Measurements from ENCODE around the gene MYL10. TPM values are rescaled to one million over a fixed set of nuclear protein-coding genes. Genes with fewer than 3 reads are reported as not detected.
"Not testable (repeated sequence)": the region's sequence is repeated elsewhere in the genome, so short reads cannot be mapped to it uniquely, and the experiment has no call there.

The MYL10 gene
- total RNA-seq, 1 donor from 2014 or later, result not detected

DNA sequence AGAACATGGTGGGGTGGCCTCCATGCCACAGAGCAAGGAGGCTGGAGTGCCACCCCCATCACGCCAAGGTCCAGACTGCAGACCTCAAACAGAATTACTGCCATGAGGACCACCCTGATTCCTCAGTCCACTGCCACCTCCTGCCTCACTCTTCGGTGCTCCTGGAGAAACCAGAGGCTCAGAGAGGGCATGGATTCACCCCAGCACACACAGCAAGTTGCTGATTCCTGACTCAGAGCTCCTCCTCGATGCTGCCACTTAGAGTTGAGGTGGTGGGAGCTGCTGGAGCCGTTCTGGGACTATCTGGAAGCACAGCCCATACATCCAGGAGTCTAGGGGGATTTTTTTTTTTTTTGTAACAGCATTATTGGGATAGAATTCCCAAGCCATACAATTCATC lies 22.0 kb upstream of the MYL10 start:
- DNase-seq (ENCODE audit: low read depth in 2 of 2), result no peak

DNA sequence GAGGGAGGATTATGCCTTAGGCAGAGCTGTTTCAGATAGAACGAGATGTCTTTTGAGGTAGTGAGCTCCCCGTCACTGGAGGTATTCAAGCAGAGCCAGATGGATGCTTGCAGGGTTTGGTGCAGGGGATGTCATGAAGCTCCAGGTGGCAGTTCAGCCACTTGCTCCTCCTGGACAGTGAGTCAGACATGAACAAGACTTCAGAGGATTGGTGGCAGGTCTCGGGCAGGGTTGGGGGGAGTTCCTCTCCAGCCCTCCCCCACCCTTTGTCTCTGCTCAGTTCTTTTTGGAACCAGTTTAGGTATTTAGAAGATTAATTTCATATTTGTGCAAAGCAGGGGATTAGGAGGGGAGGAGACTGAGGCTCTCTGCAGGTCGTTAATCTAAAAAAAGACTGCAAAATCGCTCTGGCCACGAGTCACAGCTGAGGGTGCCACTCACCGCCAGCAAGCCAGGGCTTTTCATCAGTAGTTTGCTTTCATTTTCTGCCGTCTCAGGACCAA lies 21.5 kb upstream of the MYL10 start:
- DNase-seq (ENCODE audit: low read depth in 2 of 2), result no peak

DNA sequence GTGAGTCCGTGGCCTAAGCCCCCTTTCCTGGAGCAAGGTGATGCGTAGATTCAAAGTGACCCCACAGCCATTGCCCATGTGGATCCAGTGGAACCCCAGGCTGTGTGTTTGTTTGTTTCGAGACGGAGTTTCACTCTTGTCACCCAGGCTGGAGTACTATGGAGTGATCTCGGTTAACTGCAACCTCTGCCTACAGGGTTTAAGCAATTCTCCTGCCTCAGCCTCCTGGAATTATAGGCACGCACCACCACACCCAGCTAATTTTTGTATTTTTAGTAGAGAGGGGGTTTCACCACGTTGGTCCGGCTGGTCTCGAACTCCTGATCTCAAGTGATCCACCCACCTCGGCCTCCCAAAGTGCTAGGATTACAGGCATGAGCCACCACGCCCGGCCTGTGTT lies 18.8 kb upstream of the MYL10 start:
- not testable (repeated sequence) for DNase-seq (ENCODE audit: low read depth in 2 of 2)

DNA sequence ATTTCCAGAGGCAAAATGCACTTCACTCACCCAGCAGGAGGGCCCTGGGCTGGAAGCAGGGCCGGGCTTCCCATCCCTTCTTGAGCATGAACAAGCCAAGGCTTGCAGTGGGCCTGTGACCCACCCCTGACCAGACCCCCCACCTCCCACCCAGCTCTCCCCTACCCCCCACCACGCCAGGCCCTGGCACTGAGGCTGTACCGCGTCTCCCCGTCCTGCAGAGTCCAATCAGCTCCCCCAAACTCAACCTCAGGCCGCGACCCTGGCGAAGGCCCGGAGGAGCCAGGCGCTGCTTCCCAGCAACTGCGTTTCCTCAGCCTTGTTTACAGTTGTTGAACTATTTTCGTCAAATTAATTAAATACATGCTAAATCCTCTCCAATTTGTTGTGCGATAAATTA lies 16.9 kb upstream of the MYL10 start:
- no peak for DNase-seq (ENCODE audit: low read depth in 2 of 2)

DNA sequence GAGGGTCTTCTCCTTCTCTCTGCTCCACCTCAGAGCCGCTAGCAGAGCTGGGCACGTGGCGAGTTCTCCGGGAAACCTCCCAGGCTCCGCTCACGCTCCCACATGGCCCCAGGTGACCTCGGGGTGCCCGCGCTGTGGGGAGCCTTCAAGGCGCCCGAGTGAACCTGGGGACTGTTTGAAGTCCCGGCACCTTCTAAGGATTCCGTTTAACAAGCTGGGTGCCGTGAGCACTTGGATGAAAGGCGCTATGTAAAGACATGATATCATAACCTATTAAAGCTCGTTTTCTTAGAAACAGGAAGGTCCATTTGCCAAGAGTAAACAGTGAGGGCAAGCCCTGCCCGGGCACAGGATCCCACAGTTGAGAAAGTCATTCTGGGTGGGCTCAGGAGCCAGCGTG lies 15.8 kb upstream of the MYL10 start:
- no peak for DNase-seq (ENCODE audit: low read depth in 2 of 2)

DNA sequence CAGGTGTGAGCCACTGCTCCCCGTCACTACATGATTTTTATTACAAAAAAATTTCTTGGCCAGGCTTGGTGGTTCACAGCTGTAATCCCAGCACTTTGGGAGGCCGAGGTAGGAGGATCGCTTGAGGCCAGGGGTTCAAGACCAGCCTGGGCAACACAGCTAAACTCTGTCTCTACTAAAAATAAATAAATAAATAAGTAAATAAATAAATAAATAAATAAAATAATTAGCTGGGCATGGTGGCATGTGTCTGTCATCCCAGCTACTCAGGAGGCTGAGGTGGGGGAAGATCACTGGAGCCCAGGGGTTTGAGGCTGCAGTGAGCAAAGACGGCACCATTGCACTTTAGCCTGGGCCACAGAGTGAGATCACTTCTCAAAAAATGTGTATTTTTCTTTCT lies 10.0 kb upstream of the MYL10 start:
- not testable (repeated sequence) for DNase-seq (ENCODE audit: low read depth in 2 of 2)

DNA sequence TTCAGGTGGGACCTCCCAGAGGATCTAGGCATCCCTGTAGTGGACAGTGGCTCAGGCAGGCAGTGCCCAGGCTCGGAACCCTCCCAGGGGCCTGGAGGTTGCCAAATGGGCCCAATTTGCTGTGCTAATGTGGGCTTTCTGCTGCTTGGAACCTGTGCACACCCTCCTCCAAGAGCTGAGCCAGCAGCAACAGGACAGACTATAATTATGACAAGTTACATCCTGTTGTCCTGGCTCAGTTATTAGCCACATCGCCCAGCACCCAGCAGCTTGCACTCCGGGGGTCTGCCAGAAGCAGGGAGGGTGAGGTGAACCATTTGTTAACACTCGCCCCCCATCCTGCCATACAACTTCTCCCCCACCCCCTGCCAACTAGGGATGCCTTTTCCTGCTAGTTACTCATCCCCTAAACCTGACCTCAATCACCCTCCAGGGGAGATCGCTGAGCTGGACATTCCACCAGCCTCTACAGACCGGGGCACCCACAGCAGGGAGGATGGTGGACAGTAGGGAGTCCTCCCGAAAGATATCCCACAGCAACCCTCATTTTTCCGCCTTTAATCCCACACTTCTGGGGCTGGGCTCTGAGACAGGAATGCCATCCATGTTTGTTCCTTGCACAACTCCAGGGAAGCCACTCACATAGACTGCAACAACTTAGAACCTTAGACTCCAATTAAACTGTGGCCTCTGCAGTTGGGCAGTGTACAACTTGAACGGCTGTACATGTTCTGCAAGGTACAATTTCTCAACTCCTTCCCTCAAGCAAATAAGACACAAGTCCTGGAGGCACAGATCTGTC lies 7.9 kb upstream of the MYL10 start:
- no peak for DNase-seq (ENCODE audit: low read depth in 2 of 2)

DNA sequence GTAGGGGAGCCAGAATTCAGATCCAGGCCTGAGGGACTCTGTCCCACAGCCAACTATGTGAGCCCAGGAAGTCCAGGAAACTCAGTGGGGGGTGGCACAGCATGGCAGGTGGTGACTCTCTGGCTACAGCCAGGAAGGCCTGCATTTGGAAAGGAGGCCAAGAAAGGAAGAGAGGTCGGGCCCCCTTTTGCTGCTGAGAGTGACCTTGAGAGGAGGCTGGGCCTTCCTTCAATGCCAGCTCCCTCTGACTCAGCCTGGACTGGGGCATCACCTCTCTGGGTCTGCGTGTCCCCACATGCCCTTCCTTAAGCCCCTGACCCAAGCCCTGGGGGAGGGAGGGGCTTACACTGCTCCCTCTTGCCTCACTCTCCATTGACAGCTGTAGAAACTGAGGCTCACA lies 6.4 kb upstream of the MYL10 start:
- DNase-seq (ENCODE audit: low read depth in 2 of 2), result no peak

DNA sequence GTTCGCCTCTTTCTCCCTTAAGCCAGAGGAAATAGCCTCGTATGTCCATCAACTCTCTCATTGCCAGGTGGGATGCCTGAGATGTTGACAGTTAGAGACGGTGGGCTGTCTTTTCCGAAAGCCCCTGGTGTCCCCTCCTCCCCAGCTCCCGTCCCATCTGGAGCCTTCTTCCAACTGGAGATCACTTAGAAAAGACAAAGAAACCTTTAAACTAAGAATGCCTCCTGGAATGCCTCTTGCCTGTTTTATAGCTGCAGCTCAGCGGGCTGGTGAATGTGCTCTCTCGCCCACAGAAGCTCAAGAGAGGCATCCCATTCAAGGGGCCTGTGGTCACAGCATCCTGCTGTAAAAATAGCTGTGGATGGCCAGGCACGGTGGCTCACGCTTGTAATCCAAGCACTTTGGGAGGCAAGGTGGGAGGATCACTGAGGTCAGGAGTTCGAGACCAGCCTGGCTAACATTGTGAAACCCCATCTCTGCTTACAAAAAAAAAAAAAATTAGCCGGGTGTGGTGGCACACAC lies 5.2 kb upstream of the MYL10 start:
- DNase-seq (ENCODE audit: low read depth in 2 of 2), result no peak

DNA sequence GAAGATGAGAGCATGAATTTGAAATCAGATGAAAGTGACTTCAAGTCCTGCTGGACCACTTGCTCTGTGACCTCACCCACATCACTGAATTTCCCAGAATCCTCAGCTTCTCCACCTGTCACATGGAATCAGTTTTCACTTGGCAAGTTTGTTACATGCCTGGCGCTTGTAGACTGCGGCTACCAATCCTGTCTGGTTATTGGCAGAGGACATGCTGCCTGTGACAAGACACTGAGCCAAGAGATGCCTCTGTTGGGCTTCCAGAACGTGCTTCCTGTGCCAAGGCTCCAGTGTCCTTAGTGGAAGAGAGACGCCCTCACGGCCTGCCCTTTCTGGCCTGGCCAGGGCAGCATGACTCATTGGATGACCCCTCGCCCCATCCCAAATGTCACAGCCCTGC lies 4.4 kb upstream of the MYL10 start:
- DNase-seq (ENCODE audit: low read depth in 2 of 2), result no peak

DNA sequence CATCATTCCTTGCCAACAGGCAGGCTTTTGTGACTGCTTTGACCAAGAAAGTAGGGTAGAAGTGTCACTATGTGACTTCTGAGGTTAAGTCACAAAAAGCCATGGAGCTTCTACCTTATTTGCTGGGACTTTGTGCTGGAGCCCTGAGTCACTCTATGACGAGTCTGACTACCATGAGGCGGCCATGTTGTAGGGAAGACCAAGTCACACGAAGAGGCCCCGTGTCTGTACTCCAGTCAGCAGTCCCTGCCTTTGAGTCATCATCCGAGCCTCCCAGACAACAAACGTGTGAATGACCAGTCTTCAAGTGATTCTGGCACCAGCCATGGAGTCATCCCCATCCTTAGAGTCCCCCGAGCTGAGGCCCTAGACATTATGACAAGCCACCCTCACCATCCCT lies 3.5 kb upstream of the MYL10 start:
- no peak for DNase-seq (ENCODE audit: low read depth in 2 of 2)

DNA sequence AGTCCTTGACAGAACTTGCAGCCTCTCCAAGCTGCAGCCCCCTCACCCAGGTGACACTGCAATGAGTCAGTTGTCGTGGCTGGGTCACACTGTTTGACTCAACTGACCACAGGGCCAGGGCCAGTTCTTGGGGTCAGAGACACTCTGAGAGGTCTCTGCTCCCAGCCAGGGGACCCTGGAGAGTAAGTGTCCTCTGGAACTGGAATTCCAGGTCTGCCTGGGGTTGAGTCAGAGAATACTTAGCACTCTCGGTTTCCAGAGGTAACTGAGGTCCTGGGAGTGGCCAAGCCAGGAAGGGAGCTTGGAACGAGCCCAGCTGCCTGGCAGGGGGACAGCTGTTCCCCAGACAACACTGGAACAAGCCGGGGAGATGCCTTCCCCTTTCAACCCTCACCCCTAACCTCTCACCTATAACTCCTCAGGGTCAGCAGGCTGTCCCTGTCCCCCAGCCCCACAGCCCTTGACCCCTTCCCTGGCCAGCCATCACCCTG lies 2.2 kb upstream of the MYL10 start:
- DNase-seq (ENCODE audit: low read depth in 2 of 2), result peak in 1 of 2 donors; percentile 47

DNA sequence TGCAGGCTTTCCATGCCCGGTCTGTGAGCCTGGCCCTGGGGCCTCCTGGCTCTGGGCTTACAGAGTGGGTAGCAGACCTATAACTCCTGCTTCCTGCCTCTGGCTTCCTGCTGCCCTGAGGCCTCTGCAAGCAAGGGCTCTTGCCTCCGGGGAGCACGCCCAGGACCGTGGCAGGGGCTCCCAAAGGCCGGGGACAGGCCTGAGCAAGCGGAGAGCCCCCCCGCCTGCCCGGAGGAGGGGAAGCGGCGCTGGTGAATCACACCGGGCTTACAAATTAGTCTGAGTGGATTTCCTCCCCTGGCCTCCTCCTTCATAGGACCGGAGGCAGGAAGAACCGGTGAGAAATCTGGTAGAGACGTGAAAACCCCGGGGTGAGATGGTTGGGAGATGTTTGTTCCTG lies 1.5 kb upstream of the MYL10 start:
- DNase-seq (ENCODE audit: low read depth in 2 of 2), result peak in 1 of 2 donors; percentile 65

DNA sequence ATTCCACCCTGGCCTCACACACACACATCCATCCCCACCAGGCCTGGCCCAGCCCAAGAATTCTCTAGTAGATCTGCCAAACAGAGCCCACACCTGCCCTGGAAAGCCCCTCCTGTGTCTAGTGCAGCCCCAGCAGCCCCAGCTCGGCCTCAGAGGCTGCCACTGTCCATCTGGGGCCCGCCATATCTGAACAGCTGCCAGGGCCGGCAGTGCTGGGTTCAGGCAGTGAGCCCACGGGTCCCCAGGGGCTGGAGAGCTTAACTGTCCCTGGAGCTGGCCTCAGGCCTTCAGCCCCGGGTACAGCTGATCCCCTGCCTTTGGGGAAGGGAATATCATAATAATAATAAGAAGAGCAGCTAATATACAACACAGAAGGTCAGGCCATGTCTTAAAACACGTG lies 574 bp downstream of the MYL10 start:
- no peak for DNase-seq (ENCODE audit: low read depth in 2 of 2)

DNA sequence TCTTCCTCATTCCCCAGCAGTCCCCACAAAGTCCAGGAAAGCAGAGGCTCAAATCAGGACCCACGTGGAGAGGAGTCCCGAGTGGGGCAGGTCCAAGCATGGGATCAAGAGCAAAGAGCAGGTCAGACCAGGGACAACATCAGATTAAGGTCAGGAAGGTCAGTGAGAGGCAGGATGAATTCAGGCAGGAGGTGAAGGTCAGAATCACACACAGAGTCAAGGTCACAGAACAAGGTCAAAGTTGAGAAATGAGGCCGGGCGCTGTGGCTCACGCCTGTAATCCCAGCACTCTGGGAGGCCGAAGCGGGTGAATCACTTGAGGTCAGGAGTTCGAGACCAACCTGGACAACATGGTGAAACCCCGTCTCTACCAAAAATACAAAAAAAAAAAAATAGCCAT lies 2.3 kb downstream of the MYL10 start:
- DNase-seq (ENCODE audit: low read depth in 2 of 2), result no peak

DNA sequence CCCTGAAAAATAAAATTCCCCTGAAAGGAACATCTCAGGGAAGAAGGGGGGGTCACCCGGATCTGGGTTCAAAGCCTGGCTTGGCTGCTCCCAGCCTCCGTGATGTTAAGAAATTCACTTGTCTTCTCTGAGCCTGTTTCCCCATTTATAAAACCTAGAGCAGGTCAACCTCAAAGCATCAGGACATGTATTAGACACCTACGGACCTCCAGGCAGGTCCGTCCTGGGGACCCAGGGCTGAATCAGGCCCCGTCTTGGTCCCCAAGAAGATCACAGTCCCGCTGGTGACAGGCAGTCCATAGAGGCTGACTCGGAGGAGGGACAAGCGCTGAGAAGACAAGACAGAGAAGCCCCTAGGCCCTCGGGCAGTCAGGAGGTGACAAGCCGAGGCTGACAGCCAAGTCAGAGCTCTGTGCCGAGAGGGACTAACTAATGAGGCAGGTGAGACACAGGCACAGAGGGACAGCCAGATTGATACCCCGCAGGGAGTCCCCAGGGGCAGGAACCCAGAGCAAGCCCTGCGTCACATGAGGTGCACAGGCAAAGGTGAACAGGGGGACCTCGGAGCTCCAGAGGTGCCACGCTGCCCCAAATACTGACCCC lies 2.9 kb downstream of the MYL10 start:
- DNase-seq (ENCODE audit: low read depth in 2 of 2), result no peak

DNA sequence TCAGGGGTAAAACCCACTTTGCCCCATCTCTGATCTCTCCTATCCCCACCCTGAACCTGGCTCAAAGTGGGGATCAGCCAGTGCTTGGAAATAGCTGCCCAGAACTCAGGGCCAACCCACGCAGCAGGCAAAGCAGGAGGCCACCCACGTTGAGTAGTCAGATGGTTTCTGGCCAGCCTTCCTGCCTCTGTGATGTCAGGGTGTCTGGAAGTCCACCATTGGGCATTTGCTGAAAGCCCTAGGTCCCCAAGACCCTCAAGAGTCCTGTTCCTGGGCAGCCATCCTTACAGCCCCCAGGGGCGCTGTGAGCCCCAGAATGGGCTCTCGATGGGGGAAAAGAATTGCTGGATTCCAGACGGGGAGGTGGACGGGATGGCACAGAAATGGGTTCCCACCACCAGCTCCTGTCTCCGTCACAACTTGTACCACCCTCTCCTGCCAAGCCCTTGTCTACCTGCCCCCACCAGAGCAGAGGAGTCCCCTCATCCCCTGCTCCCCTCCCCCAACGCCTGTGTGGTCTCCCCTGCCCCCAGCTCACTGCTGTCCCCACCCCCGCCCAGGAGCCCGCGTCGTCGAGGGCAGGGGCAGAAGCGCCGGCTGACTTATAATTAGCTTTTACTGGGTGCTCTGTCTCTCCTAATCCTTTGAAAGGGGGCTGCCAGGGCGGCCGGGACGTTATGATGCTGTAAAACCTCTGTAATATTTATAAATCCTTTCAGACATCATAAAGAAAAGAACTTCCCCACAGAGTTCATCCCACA lies 3.9 kb downstream of the MYL10 start:
- no peak for DNase-seq (ENCODE audit: low read depth in 2 of 2)

DNA sequence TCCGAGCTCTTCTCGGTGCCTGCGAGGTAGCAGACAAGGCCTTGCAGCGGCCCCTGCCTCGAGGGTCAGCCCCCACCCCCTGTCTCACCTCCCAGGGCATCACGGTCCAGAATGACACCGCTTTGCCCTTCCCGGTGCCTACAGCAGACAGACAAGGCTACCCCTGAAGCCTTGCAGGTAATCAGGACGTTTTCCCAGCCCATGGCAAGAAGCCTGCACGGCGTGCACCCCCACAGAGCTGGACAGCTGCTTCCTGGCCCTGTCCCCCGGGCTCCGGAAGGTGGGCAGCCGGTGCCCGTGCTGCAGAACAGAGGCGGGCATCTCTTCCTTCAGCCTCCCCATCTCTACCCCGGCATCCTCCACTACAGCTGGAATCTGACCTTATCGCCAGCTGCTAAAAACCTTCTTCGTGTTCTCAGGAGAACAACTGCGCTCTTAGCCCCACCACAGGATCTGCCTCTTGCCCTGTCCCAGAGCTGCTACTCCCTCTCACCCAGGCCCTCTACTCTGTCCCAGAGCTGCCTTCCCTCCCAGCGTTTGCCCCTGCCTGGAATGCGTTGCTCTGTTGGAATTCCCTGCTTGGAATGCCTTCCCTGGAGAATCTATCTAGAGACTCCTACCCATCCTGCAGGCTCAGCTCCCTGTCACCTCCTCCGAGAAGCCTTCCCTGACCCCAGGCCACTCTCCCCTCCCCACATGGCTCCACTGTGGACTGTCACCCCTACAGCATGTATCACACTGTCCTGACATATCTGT lies 4.7 kb downstream of the MYL10 start:
- DNase-seq (ENCODE audit: low read depth in 2 of 2), result no peak

DNA sequence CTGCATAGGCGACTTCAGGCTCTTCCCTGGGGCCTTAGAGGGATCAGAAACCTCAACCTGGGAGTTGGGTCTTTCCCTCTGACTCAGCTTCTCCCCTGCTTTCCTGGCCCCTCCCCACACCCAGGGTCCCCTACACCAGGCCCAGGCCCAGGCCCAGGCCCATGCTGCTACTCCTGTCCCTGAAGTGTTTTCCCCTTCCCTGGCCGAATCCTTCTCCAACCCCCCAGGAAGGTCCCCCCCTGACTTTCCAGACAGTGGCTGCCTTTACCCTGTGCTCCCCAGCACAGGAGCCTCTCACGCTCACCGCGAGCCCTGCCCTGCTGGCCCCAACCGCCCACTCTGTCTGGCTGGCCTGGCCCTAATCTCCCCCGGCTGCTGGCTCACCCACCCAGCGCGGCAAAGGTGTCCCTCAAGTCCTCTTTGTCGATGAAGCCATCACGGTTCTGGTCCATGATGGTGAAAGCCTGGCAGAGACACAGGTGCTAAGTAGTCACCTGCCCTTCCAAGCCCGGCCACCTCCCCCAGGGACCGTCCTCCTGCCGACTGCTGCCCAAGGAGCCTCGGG lies 6.4 kb downstream of the MYL10 start:
- DNase-seq (ENCODE audit: low read depth in 2 of 2), result no peak

DNA sequence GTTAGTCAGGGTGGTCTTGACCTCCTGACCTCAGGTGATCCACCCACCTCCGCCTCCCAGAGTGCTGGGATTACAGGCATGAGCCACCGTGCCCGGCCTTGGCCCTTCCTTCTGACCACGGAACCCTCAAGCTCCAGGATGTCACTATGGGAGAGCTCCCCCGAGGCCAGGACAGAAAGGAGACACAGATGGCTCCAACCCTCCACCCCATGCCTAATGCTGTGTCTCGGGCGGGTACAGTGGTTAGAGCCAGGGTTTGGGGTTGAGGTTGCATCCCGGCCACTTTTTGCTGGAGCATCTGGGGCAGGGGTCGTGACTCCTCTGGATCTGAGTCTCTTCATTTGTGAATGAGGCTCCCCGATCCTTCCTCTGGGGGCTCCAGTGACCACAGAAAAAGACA lies 8.1 kb downstream of the MYL10 start:
- DNase-seq (ENCODE audit: low read depth in 2 of 2), result no peak

DNA sequence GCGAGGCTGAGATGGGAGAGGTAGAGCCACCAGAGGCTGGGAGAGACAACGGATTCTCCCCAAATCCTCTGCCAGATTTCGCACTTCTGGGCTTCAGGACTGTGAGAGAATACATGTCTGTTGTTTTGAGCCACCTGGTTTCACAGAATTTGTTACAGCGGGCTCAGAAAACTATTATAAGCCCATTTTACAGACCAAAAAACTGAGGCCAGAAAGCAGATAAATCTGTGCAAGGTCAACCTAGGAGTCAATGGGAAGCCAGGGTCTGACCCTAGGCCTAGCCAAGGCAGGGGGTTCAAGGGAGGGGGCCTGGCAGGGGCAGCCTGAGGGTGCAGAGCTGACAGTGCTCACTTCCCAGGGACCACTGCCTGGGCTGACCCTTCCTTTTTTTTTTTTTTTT lies 8.7 kb downstream of the MYL10 start:
- no peak for DNase-seq (ENCODE audit: low read depth in 2 of 2)
